PC-9 (cell line): ENCODE data around the gene EVX1. TPM values are rescaled to one million over a fixed set of nuclear protein-coding genes. Genes with fewer than 3 reads are reported as not detected.

Experiments
- BruUV-seq: library from RNA; stranded (reverse); fragments of 400-500 nt; replicated peaks from 2 replicates; lab custom pipeline; 2021; lab: Mats Ljungman, UMichigan
- CTCF ChIA-PET: fragments of 300-600 bp; sonication (Branson Sonifier 250); formaldehyde crosslinking; loops from one replicate; lab custom pipeline; 2022; ENCODE audit warnings: antibody characterized with exemption; lab: Charles Lee
- POLR2A ChIA-PET: fragments of 300-600 bp; sonication (Branson Sonifier 250); formaldehyde crosslinking; loops from one replicate; lab custom pipeline; 2022; ENCODE audit warnings: antibody characterized with exemption; ENCODE audit not compliant: unreplicated experiment; lab: Charles Lee
- DNase-seq, 2 experiments: peaks; one replicate each; pipeline versions ENCODE4 v3.0.0 to v3.0.0-alpha.2; 2015 to 2022; ENCODE audit warnings: mixed read lengths in 1 of 2
- H2AFZ ChIP-seq: fragments of 200-600 bp; sonication (generic); 2 replicates; pipeline ENCODE4 v1.8.1; 2017; ENCODE audit warnings: antibody characterized with exemption
- H3F3A ChIP-seq: fragments of 200-600 bp; sonication (generic); 2 replicates; pipeline ENCODE4 v1.8.1; 2017; ENCODE audit warnings: antibody characterized with exemption, mild to moderate bottlenecking, low read depth; ENCODE audit not compliant: insufficient read depth
- H3K27ac ChIP-seq: fragments of 200-600 bp; sonication (generic); 2 replicates; pipeline ENCODE4 v1.6.1; 2016; ENCODE audit warnings: mixed run types
- H3K27me3 ChIP-seq: fragments of 200-600 bp; sonication (generic); 2 replicates; pipeline ENCODE4 v1.6.1; 2016; ENCODE audit warnings: low read depth, mixed run types; ENCODE audit not compliant: insufficient read depth
- H3K36me3 ChIP-seq: fragments of 200-600 bp; sonication (generic); 2 replicates; pipeline ENCODE4 v1.6.1; 2016; ENCODE audit warnings: low read depth, mixed run types
- H3K4me1 ChIP-seq: fragments of 200-600 bp; sonication (generic); replicated peaks from 2 replicates; pipeline ENCODE4 v1.6.1; 2016; ENCODE audit warnings: mixed run types; ENCODE audit not compliant: insufficient read depth
- H3K4me2 ChIP-seq: fragments of 200-600 bp; sonication (generic); 2 replicates; pipeline ENCODE4 v1.6.1; 2017; ENCODE audit warnings: mixed run types
- H3K4me3 ChIP-seq: fragments of 200-600 bp; sonication (generic); 2 replicates; pipeline ENCODE4 v1.6.1; 2016; ENCODE audit warnings: mixed run types
- H3K79me2 ChIP-seq: fragments of 200-600 bp; sonication (generic); 2 replicates; pipeline ENCODE4 v1.6.1; 2017; ENCODE audit warnings: low read depth, mixed run types
- H3K9me2 ChIP-seq: fragments of 200-600 bp; sonication (generic); 2 replicates; pipeline ENCODE4 v1.8.1; 2017; ENCODE audit warnings: mild to moderate bottlenecking; ENCODE audit not compliant: insufficient read depth
- H3K9me3 ChIP-seq: fragments of 200-600 bp; sonication (generic); 2 replicates; pipeline ENCODE4 v1.8.1; 2016; ENCODE audit warnings: low read depth; ENCODE audit not compliant: insufficient read depth
- H4K20me1 ChIP-seq: fragments of 200-600 bp; sonication (generic); 2 replicates; pipeline ENCODE4 v1.8.1; 2017; ENCODE audit not compliant: insufficient read depth
- CTCF ChIP-seq: fragments of 200-600 bp; sonication (generic); conservative IDR thresholded peaks from 2 replicates; pipeline ENCODE4 v1.6.1; 2017; ENCODE audit warnings: mixed run types, antibody characterized with exemption, mild to moderate bottlenecking, moderate library complexity
- EZH2 ChIP-seq: fragments of 200-600 bp; sonication (generic); IDR thresholded peaks from 2 replicates; pipeline ENCODE4 v1.8.0; 2017; ENCODE audit warnings: antibody characterized with exemption, low read depth
- intact Hi-C: fragments of 100-400 bp; cut with micrococcal nuclease; formaldehyde crosslinking; loops from one replicate; pipeline ENCODE4 v1.10.0; 2022; ENCODE audit not compliant: unreplicated experiment
- total RNA-seq: library from RNA; stranded (reverse); gene quantifications from 2 replicates; pipeline ENCODE4 v1.2.3, GENCODE V29; 2021

EVX1 gene
- total RNA-seq, 1 experiment from 2014 or later, result not detected

- POLR2A ChIA-PET, result no interaction called here
- Histone ChIP-seq H2AFZ (no peak overlapping the region), H4K20me1 (no peaks in the 10 kb centered on the region)
Measured at GRCh38 chr7:27208998-27209397, 33.6 kb upstream of the EVX1 start.

DNA sequence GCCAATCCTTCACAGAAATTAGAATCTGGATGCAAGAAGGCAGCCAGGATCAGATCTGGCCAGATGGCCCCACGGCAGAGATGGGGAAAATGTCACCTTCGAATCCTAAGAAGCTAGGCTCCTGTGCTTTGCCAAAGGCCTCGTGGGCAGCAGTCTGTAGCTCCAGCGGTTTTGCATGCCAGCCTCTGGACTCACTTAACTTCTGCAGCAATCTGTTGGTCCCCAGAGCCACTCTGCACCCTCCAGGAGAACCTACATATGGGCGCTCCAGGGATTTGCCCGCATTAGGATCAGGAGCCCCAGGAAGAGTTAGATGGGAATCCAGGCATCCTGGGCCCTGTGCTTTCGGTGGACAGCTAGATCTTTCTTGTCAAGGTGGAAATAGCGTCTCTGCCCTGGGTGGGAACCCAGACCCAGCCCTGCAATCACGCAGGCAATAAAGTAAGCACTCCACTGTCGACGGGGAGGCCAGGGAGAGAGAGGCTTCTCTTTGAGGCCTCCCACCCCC lies 32.6 kb upstream of the EVX1 start:
- Histone ChIP-seq H3K4me3 (no peak overlapping the region), H3K9me2 (no peaks in the 10 kb centered on the region), H2AFZ (no peak overlapping the region), H3K4me2 (no peak overlapping the region), H3K79me2 (no peaks in the 10 kb centered on the region), H3K36me3 (no peaks in the 10 kb centered on the region), H3K27ac (no peak overlapping the region), H3K4me1 (no peaks in the 10 kb centered on the region), H3F3A (no peaks in the 10 kb centered on the region), H3K27me3 (no peaks in the 10 kb centered on the region), H3K9me3 (no peaks in the 10 kb centered on the region), H4K20me1 (no peaks in the 10 kb centered on the region)
- ChIA-PET CTCF (interaction anchor here (0.6 to 1.3 kb wide), 6 partner anchors 14 to 697 kb away, joined by 3 to 5 read pairs (median 4); no protein-coding TSS in a partner anchor), POLR2A (no interaction called here)
- intact Hi-C loops, result no loop called here
- no TSS peak for BruUV-seq
- no peak for TF ChIP-seq CTCF
- no peak for TF ChIP-seq EZH2
- no peak for DNase-seq

More at GRCh38 chr7:27208998-27209397, 33.6 kb upstream of the EVX1 start:
- no peaks in the 10 kb centered on the region for H3K4me1 ChIP-seq
- no peaks in the 10 kb centered on the region for H3K79me2 ChIP-seq
- DNase-seq, result no peak
- H3K9me3 ChIP-seq, result no peaks in the 10 kb centered on the region
- intact Hi-C loops, result no loop called here
- H3K4me3 ChIP-seq, result no peak overlapping the region
- CTCF ChIA-PET, result interaction anchor here (0.7 kb wide), 3 partner anchors 651 to 886 kb away, joined by 7 to 8 read pairs (median 7); no protein-coding TSS in a partner anchor
- H3K4me2 ChIP-seq, result no peak overlapping the region
- no peaks in the 10 kb centered on the region for H3K36me3 ChIP-seq
- BruUV-seq, result no TSS peak
- no peak overlapping the region for H3K27ac ChIP-seq
- TF ChIP-seq CTCF (no peak), EZH2 (no peak)
- peaks cover 5% of the 10 kb centered on the region; the same call in 1 of the 2 replicates for H3K27me3 ChIP-seq
- H3K9me2 ChIP-seq, result no peaks in the 10 kb centered on the region
- no peaks in the 10 kb centered on the region for H3F3A ChIP-seq

GRCh38 chr7:27210441-27211083 lies 32.0 kb upstream of the EVX1 start:
- Histone ChIP-seq H2AFZ (no peak overlapping the region), H3F3A (no peaks in the 10 kb centered on the region), H3K4me1 (no peaks in the 10 kb centered on the region), H3K9me2 (no peaks in the 10 kb centered on the region), H3K36me3 (no peaks in the 10 kb centered on the region), H3K4me2 (no peak overlapping the region), H3K27ac (no peak overlapping the region), H3K9me3 (no peaks in the 10 kb centered on the region), H3K79me2 (no peaks in the 10 kb centered on the region), H4K20me1 (no peaks in the 10 kb centered on the region), H3K27me3 (no peaks in the 10 kb centered on the region), H3K4me3 (no peak overlapping the region)
- BruUV-seq, result no TSS peak
- ChIA-PET CTCF (interaction anchor here (1.1 to 1.3 kb wide), 2 partner anchors 15 to 366 kb away, joined by 4 to 5 read pairs; no protein-coding TSS in a partner anchor), POLR2A (no interaction called here)
- peak; percentile 66; the same call in 1 of the 2 replicates for TF ChIP-seq CTCF
- no peak for TF ChIP-seq EZH2
- intact Hi-C loops, result no loop called here
- peak in 1 of 2 experiments; percentile 45 for DNase-seq
